Skeletal muscle cell (primary cell): Measurements from ENCODE around the gene NOTCH3.

Experiments used
- DNase-seq: peaks from one replicate; pipeline ENCODE4 v3.0.0-alpha.2; 2010; ENCODE audit warnings: low read depth
- H3K4me3 ChIP-seq: 2 replicates; pipeline ENCODE4 v1.5.1; 2011; ENCODE audit warnings: low read depth, mild to moderate bottlenecking, control low read depth, low read length, moderate library complexity

The NOTCH3 gene

DNA sequence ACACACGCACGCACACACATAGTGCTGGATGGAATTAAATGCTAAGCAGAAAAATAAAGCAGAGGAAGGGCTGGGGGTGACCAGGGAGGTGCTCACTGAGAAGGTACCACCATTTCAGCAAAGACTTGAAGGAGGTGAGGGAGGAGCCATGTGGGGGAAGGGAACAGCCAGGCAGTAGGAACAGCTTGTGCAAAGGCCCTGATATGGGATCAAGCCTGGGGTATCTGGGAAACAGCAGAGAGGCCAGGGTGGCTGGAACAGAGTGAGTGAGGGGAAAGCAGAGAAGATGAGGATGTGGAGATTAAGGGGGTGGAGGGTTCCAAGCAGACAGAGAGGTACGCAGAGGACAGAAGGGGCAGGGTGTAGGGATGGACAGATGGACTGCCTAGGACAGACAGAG is 25.2 kb downstream of the NOTCH3 start:
- DNase-seq = no peak
- H3K4me3 ChIP-seq = no peak overlapping the region

DNA sequence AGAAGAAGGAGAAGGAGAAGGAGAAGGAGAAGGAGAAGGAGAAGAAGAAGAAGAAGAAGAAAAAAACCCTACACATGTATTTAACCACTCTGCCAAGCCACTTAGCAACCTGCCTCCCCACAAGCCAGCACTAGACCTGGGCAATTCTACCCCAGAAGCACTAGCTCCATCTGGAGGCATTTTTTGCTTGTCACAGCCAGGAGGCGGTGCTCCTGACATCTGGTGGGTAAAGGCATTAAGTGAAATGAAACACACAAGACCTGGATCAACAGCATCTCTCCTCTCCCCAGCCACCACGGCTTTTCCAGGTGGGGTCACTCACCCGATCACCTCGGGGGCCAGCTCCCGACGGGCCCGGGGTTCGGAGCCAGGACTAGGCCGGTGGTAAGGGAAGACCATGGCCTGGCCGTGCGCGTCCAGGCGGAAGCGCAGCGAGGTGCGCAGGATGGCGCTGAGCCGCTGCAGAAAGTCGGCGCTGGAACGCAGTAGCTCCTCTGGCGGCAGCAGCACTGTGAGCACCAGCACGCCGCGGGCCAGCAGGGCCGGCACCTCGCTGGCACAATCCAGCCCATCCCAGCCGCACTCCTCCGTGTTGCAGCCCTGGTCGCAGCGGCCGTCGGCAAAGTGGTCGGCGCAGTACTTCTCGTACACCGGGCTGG is 26.9 kb downstream of the NOTCH3 start:
- H3K4me3 ChIP-seq = no peak overlapping the region
- no peak for DNase-seq

DNA sequence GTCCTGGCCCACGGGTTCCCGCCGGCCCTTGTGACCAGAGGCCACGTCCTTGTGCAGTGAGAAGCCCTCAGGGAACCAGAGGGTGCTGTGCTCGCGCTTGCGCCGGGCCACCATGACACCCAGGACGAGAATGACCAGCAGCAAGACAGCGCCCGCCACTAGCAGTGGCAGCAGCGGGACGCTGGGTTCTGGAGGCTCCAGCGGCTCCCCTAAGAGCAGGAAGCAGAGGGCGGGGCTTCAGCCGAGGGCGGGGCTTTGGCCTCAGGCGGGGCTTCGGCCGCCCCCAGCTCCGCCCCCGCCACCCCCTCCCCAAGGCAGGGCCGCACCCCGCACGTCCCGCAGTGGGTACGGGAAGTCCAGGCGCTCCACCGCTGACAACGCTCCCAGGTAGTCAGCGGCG is 30.4 kb downstream of the NOTCH3 start:
- no peak for DNase-seq
- H3K4me3 ChIP-seq = no peak overlapping the region

GRCh38 chr19:15169541-15170285 is 31.1 kb downstream of the NOTCH3 start:
- no peak overlapping the region for H3K4me3 ChIP-seq

GRCh38 chr19:15166700-15167099 is 34.1 kb downstream of the NOTCH3 start:
- no peak for DNase-seq
- no peak overlapping the region for H3K4me3 ChIP-seq

More at GRCh38 chr19:15169541-15170285, 31.1 kb downstream of the NOTCH3 start:
- DNase-seq = no peak

- DNase-seq = no peak
Measured at GRCh38 chr19:15161028-15161984, 39.5 kb downstream of the NOTCH3 start.

DNA sequence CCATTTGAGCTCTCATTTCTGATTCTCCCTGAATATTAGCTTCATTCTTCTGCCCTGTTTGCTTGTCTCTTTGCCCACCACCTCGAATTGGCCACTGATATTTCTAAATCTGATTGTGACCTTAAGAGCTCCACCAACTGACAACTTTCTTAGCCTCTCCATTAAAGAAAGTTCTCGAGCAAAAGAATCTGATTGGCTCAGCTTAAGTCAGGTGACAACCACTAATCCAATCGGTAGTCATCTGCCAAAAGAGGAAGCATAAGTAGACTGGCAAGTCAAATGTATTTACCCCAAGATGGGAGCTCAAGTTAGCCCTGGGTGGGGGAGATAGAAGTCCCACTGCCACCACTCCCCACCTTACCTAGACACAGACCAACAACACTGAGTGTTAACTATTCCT is 41.5 kb downstream of the NOTCH3 start:
- no peak overlapping the region for H3K4me3 ChIP-seq
- peak; percentile 13 for DNase-seq

More at GRCh38 chr19:15161028-15161984, 39.5 kb downstream of the NOTCH3 start:
- H3K4me3 ChIP-seq = no peak overlapping the region

DNA sequence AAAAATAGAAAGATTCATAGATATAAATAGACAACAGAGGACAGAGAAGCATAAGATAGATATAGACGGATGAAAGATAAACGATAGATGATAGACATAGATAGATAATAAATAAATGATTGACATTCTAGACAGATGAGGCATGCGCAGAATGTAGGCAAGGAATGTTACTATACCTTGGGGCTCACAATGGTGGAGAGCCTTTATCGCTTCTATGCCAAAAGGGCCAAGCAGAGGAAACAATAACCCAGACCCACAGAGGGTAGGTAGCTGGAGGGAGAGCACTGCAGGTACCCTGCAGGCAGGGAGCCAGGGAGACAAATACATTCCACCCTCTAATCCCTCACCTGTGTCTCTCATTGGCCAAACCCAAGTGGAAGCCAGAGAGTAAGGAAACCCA is 44.4 kb downstream of the NOTCH3 start:
- DNase-seq = no peak

GRCh38 chr19:15155296-15155695 is 45.5 kb downstream of the NOTCH3 start:
- H3K4me3 ChIP-seq = no peak overlapping the region
- no peak for DNase-seq

More for the DNA sequence above, 44.4 kb downstream of the NOTCH3 start:
- H3K4me3 ChIP-seq = no peak overlapping the region

- no peak overlapping the region for H3K4me3 ChIP-seq
- DNase-seq = no peak
Measured at GRCh38 chr19:15154002-15154612, 46.7 kb downstream of the NOTCH3 start.

- H3K4me3 ChIP-seq = no peak overlapping the region
- no peak for DNase-seq
Measured at GRCh38 chr19:15149737-15150136, 51.1 kb downstream of the NOTCH3 start.

DNA sequence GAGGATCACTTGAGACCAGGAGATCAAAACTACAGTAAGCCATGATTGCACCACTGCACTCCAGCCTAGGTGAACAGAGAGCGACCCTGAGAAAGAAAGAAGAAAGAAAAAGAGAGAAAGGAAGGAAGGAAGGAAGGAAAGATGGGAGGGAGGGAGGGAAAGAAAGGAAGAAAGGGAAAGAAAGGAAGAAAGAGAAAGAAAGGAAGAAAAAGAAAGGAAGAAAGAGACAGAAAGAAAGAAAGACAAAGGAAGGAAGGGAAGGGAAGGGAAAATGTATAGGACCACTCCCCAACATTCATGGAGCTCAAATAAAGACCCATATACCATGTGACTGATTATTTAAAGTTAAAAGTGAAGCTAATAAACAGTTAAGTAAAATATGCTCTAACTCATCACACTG is 53.7 kb downstream of the NOTCH3 start:
- DNase-seq = no peak
- H3K4me3 ChIP-seq = no peak overlapping the region

DNA sequence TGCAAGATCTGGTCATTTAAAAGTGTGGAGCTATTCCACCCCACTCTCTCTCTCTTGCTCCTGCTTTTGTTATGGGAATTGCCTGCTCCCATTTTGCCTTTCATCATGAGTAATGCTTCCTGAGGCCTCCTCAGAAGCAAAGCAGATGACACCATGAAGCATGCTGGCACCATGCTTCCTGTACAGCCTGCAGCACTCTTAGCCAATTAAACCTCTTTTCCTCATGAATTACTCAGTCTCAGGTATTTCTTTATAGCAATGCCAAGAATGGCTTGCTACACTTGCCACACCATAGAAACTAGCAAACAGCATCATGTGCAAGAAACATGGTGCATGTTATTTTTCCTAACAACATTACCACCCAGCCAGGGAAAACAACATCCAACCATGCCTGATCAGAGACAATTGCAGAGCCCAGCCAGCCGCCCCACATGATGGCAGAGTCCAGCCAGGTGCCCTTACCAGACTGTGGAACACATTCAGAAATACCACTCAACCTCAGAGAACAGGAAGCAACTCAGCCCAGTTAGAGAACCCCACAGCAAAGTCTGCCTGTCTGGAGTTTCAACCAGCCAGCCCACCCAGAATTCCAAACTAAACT is 56.6 kb downstream of the NOTCH3 start:
- H3K4me3 ChIP-seq = no peak overlapping the region
- DNase-seq = no peak

- DNase-seq = no peak
- H3K4me3 ChIP-seq = no peak overlapping the region
Measured at GRCh38 chr19:15142313-15142712, 58.5 kb downstream of the NOTCH3 start.

DNA sequence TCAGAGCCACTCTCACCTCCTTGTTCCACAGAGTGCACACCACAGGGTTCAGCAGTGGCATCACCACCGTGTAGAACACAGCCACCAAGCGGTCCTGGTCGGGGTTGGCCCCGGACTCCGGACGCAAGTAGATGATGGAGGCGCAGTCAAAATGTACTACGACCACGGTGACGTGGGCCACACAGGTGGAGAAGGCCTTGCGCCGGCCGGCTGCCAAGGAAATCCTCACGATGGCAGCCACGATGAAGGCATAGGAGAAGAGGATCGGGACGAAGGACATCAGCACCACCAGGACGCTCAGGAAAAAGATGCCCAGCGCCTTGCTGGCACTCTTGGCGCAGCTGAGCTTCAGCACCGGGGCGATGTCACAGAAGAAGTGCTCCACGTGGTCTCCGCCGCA is 59.7 kb downstream of the NOTCH3 start:
- no peak overlapping the region for H3K4me3 ChIP-seq
- no peak for DNase-seq

DNA sequence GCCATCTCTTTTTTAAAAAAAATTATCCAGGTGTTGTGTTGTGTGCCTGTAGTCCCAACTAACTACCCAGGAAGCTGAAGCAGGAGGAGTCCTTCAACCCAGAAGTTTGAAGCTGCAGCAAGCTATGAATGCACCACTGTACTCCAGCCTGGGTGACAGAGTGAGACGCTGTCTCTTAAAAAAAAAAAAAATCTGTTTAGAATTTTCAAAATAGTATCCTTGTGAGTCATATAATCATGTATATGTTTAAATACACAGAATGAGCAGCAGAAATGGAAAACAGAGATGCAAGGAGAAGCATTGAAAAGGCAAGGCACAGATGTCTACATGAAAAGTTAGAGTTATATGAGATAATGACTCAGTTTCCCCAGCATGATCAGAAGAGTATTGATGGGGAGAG is 62.4 kb downstream of the NOTCH3 start:
- H3K4me3 ChIP-seq = no peak overlapping the region
- no peak for DNase-seq

- no peak for DNase-seq
- no peak overlapping the region for H3K4me3 ChIP-seq
Measured at GRCh38 chr19:15137777-15138176, 63.0 kb downstream of the NOTCH3 start.

GRCh38 chr19:15136234-15136954 is 64.4 kb downstream of the NOTCH3 start:
- H3K4me3 ChIP-seq = no peak overlapping the region
- DNase-seq = no peak
